ENCODE results near the gene POLR3K.

The POLR3K gene

DNA sequence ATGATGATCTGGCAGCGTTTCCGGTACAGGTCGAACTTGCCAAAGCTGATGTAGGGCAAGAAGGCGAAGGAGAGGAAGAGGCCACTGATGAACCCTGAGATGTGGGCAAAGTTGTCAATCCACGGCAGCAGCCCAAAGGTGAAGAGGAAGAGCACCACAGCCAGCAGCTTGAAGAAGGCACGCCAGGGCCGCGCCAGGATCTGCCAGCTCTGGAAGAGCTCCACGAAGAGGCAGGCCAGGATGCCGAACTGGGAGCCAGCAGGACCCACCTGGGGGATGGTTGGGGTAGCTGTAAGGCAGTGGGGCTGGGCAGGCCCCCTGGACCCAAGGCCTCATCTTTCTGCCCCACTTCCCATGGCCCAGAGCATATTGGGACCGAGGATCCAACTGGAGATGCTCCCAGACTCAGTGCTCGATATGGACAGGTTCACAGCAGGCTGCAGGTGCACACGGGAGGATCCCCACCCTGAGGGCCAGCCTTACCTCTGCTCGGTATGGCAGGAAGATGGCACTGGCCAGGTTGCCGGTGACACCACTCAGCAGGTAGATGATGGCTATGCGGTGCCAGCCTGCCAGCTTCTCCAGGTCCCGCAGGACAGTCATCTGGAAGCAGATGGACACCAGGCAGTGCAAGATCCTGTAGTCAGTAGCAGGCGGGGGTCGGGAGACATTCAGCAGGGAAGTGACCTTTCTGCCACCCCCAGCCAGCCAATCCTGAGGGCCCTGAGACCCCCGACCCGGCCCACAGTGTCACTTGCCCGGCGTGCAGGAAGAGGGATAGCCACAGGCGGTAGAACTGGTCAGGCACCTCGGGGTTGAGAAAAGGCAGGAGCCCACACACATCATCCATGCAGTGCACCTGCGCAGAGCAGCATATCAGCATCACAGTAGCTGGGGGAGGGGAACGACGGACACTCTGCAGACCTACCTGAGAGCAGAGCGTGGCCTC lies 5.4 kb upstream of the POLR3K start:
- Histone ChIP-seq H3K27ac (no peak overlapping the region), H3K4me3 (no peak overlapping the region)
- TF ChIP-seq, protein P1, sequence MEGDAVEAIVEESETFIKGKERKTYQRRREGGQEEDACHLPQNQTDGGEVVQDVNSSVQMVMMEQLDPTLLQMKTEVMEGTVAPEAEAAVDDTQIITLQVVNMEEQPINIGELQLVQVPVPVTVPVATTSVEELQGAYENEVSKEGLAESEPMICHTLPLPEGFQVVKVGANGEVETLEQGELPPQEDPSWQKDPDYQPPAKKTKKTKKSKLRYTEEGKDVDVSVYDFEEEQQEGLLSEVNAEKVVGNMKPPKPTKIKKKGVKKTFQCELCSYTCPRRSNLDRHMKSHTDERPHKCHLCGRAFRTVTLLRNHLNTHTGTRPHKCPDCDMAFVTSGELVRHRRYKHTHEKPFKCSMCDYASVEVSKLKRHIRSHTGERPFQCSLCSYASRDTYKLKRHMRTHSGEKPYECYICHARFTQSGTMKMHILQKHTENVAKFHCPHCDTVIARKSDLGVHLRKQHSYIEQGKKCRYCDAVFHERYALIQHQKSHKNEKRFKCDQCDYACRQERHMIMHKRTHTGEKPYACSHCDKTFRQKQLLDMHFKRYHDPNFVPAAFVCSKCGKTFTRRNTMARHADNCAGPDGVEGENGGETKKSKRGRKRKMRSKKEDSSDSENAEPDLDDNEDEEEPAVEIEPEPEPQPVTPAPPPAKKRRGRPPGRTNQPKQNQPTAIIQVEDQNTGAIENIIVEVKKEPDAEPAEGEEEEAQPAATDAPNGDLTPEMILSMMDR (IDR thresholded peaks at IDR 0.05): no peak
- no peak for DNase-seq (ENCODE audit: low spot score)

DNA sequence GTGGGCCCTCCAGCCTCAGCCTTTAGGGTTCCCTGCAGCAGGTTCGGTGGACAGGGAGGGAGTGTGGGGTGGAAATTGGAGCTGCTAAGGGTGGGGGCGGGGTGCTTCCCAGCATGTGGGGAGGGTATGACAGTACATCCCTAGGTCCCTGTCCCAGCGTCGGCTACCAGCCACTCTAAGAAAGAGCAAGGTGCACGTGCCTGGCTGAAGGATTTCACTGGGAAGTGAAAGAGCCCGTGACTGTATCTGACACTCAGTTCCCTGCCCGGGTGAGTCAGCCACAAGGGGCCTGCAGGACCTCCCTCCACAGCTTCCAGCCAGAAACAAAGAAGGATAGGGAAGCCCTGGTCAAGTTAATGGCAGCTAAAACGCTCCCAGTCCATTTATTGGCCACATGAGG lies 4.3 kb upstream of the POLR3K start:
- TF ChIP-seq, protein P1 (IDR thresholded peaks at IDR 0.05): no peak
- no peak overlapping the region for H3K27ac ChIP-seq
- peak; percentile 61 for DNase-seq (ENCODE audit: low spot score)
- H3K4me3 ChIP-seq: no peak overlapping the region

DNA sequence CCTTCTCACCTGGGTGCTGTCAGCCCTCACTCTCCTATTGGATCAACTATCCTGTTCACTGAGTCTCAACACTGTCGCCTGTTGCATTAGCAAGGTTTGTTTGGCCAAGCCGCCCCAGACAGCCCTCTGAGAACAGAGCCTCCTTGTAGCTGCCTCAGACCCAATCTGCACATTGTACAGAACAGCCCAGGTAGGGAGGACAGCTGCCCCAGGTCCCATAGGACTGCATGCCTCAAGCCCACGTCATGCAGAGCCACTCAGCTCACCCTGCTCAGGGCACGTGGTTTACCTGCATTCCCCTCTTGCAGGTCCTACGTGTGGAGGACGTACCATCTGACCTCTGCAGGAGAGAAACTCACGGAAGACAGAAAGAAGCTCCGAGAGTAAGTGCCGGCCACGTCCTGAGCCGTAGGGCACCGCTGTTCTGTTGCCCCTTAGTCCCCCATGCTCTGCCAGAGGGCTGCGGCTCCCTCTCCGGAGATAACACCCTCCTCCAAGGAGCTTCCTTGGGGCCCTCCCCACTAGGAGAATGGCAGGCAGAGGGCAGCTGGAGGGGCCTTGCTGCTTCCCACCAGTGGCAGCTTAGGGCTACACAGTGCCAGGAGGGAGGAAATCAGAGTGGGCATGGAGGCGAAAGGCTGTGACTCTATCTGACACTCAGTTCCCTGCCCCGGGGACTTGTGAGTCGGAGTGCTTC lies 3.0 kb upstream of the POLR3K start:
- DNase-seq (ENCODE audit: low spot score): peak; percentile 70

DNA sequence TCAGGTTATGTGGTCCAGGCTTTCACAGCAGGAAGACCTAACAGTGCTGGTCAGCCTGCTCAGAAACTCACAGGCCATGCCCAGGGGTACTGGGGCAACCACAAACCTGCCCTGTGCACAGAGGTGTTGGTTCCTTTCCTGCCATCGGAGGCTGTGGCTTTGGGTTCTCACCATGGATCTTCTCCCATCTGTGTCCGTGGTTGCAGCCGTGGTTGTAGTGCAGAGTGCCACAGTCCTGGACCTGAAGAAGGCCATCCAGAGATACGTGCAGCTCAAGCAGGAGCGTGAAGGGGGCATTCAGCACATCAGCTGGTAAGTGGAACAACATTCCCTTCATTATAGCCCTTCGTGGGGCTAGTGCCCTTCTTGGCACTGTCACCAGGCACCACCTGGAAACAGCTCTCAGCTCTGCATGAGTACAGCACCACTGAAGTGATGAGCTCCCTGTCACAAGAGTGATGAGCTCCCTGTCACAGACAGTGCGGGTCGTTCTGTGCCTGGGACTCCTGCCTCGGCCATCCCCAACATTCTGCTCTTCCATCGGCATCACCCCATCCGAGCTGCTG lies 2.2 kb upstream of the POLR3K start:
- H3K4me3 ChIP-seq: no peak overlapping the region
- no peak overlapping the region for H3K27ac ChIP-seq
- TF ChIP-seq, protein P1 (IDR thresholded peaks at IDR 0.05): no peak
- peak; percentile 61 for DNase-seq (ENCODE audit: low spot score)

More for the DNA sequence above, 3.0 kb upstream of the POLR3K start:
- Histone ChIP-seq H3K27ac (no peak overlapping the region), H3K4me3 (no peak overlapping the region)
- TF ChIP-seq, protein P1 (IDR thresholded peaks at IDR 0.05): no peak

DNA sequence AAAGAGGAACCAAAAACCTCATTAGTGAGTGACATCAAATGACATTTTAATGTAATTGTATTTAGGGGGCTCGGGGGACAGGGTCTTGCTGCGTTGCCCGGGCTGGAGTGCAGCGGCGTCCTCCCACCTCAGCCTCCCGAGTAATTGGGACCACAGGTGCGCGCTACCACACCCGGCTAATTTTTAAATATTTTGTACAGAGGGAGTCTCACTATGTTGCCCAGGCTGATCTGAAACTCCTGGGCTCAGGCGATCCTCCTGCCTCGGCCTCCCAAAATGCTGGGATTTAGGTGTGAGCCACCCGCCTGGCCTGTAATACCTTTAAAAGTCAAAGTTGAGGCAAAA lies 801 bp upstream of the POLR3K start:
- Histone ChIP-seq H3K27ac (peak overlapping the region; percentile 64 to 83), H3K4me3 (peak overlapping the region; percentile 89)
- peak; percentile 59 for DNase-seq (ENCODE audit: low spot score)
- TF ChIP-seq, protein P1 (IDR thresholded peaks at IDR 0.05): no peak

DNA sequence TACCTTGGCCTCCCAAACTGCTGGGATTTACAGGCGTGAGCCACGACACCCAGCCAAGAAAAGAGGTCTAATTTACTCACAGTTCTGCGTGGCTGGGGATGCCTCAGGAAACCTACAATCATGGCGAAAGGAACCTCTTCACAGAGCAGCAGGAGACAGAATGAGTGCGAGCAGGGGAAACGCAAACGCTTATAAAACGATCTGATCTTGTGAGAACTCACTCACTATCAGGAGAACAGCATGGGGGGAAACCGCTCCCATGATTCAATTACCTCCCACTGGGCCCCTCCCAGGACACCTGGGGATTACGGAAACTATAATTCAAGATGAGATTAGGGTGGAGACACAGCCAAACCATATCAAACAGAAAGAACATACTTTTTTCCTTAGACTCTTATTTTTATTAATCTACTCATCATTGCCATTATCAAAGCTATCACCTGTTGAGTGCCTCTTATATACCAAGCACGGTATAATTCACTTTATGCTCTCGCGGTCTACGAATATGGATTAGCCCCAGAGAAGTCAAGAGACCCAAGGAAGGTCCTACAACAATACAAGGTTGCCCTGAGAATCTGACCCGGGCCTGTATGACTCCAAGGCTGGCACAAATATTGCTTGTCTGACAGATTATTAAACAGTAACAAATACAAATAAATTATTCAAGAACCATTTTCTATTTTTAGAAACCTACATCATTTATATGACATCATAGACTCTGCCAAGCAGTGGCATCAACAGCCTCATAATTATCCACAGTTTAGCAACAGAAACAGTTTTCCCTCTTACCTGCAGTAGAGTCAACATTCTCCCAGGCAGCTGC lies 2.4 kb downstream of the POLR3K start:
- Histone ChIP-seq H3K4me3 (no peak overlapping the region), H3K27ac (no peak overlapping the region)
- TF ChIP-seq, protein P1 (IDR thresholded peaks at IDR 0.05): no peak
- DNase-seq (ENCODE audit: low spot score): no peak
